ENCODE results near the gene ST7. TPM values are rescaled to one million over a fixed set of nuclear protein-coding genes. Genes with fewer than 3 reads are reported as not detected.

The ST7 gene
- total RNA-seq, 1 donor from 2014 or later: 31.4 TPM

- intact Hi-C loops (cut with micrococcal nuclease): no loop called here
- ATAC-seq (no peak), DNase-seq (no peak)
These were observed 297.5 kb downstream of the ST7 start for GRCh38 chr7:117250801-117251200.

GRCh38 chr7:117251687-117252086 is 298.4 kb downstream of the ST7 start:
- no peak for DNase-seq
- ATAC-seq: no peak
- intact Hi-C loops (cut with micrococcal nuclease): no loop called here

- no peak for DNase-seq
- ATAC-seq: no peak
- intact Hi-C loops (cut with micrococcal nuclease): no loop called here
These were observed 306.3 kb downstream of the ST7 start for GRCh38 chr7:117259615-117260014.

GRCh38 chr7:117262546-117262945 is 309.2 kb downstream of the ST7 start:
- no peak for ATAC-seq
- intact Hi-C loops (cut with micrococcal nuclease): no loop called here

GRCh38 chr7:117264716-117265115 is 311.4 kb downstream of the ST7 start:
- ATAC-seq (no peak), DNase-seq (no peak)
- intact Hi-C loops (cut with micrococcal nuclease): no loop called here

More at GRCh38 chr7:117262546-117262945, 309.2 kb downstream of the ST7 start:
- no peak for DNase-seq

GRCh38 chr7:117269417-117269816 is 316.1 kb downstream of the ST7 start:
- DNase-seq (no peak), ATAC-seq (no peak)
- intact Hi-C loops (cut with micrococcal nuclease): no loop called here

- ATAC-seq (no peak), DNase-seq (no peak)
- intact Hi-C loops (cut with micrococcal nuclease): no loop called here
These were observed 316.6 kb downstream of the ST7 start for GRCh38 chr7:117269886-117270285.

- ATAC-seq: no peak
- intact Hi-C loops (cut with micrococcal nuclease): no loop called here
- no peak for DNase-seq
These were observed 317.1 kb downstream of the ST7 start for GRCh38 chr7:117270371-117270770.

GRCh38 chr7:117271566-117271965 is 318.3 kb downstream of the ST7 start:
- intact Hi-C loops (cut with micrococcal nuclease): no loop called here
- no peak for ATAC-seq
- DNase-seq: no peak

- no peak for DNase-seq
- intact Hi-C loops (cut with micrococcal nuclease): no loop called here
- ATAC-seq: no peak
These were observed 318.9 kb downstream of the ST7 start for GRCh38 chr7:117272017-117272759.

GRCh38 chr7:117273325-117273724 is 320.0 kb downstream of the ST7 start:
- ATAC-seq (no peak), DNase-seq (no peak)
- intact Hi-C loops (cut with micrococcal nuclease): no loop called here

GRCh38 chr7:117273814-117274225 is 320.5 kb downstream of the ST7 start:
- intact Hi-C loops (cut with micrococcal nuclease): no loop called here
- no peak for ATAC-seq
- DNase-seq: no peak

GRCh38 chr7:117274951-117275350 is 321.6 kb downstream of the ST7 start:
- DNase-seq (no peak), ATAC-seq (no peak)
- intact Hi-C loops (cut with micrococcal nuclease): no loop called here

GRCh38 chr7:117277576-117277975 is 324.3 kb downstream of the ST7 start:
- intact Hi-C loops (cut with micrococcal nuclease): no loop called here
- no peak for DNase-seq
- ATAC-seq: no peak

GRCh38 chr7:117278040-117278439 is 324.7 kb downstream of the ST7 start:
- no peak for ATAC-seq
- intact Hi-C loops (cut with micrococcal nuclease): no loop called here
- DNase-seq: no peak

GRCh38 chr7:117279203-117279602 is 325.9 kb downstream of the ST7 start:
- ATAC-seq: no peak
- intact Hi-C loops (cut with micrococcal nuclease): no loop called here

More at GRCh38 chr7:117279203-117279602, 325.9 kb downstream of the ST7 start:
- DNase-seq: no peak

Small RNA genes lying within 50 kb of the gene (microRNA-seq; reads per million reads assigned to microRNA genes)
- gene MIR6132 (ENCODE audit: borderline number of aligned reads): not detected

Other genes with a start within 250 kb of the ST7 start
- 371 TPM for gene CAPZA2, start 90.9 kb upstream of the ST7 start, total RNA-seq